HG03039 (cell line): ENCODE results near the gene USP6NL.

Experiments
- ATAC-seq: cut with Tn5 transposase; IDR thresholded peaks from one replicate; pipeline ENCODE4 v1.9.1; 2021; ENCODE audit warnings: mild to moderate bottlenecking, moderate library complexity; ENCODE audit not compliant: unreplicated experiment

The USP6NL gene

GRCh38 chr10:11594589-11595394 is 16.7 kb downstream of the USP6NL start:
- ATAC-seq = no peak

GRCh38 chr10:11593612-11594011 is 17.8 kb downstream of the USP6NL start:
- no peak for ATAC-seq

- no peak for ATAC-seq
Observed at GRCh38 chr10:11589738-11590137, 21.7 kb downstream of the USP6NL start.

GRCh38 chr10:11588873-11589574 is 22.4 kb downstream of the USP6NL start:
- ATAC-seq = no peak

GRCh38 chr10:11587722-11588259 is 23.7 kb downstream of the USP6NL start:
- ATAC-seq = no peak

- no peak for ATAC-seq
Observed at GRCh38 chr10:11586170-11586569, 25.3 kb downstream of the USP6NL start.

- no peak for ATAC-seq
Observed at GRCh38 chr10:11581213-11581612, 30.2 kb downstream of the USP6NL start.

- ATAC-seq = no peak
Observed at GRCh38 chr10:11579885-11580284, 31.6 kb downstream of the USP6NL start.

- ATAC-seq = no peak
Observed at GRCh38 chr10:11578802-11579255, 32.6 kb downstream of the USP6NL start.

GRCh38 chr10:11576092-11576809 is 35.2 kb downstream of the USP6NL start:
- ATAC-seq = no peak

- ATAC-seq = no peak
Observed at GRCh38 chr10:11573497-11573896, 38.0 kb downstream of the USP6NL start.

GRCh38 chr10:11570751-11571150 is 40.7 kb downstream of the USP6NL start:
- ATAC-seq = no peak

GRCh38 chr10:11569471-11569870 is 42.0 kb downstream of the USP6NL start:
- no peak for ATAC-seq

- no peak for ATAC-seq
Observed at GRCh38 chr10:11568578-11568977, 42.9 kb downstream of the USP6NL start.

- ATAC-seq = no peak
Observed at GRCh38 chr10:11564741-11565140, 46.7 kb downstream of the USP6NL start.

- ATAC-seq = no peak
Observed at GRCh38 chr10:11563936-11564335, 47.5 kb downstream of the USP6NL start.

GRCh38 chr10:11562888-11563287 is 48.6 kb downstream of the USP6NL start:
- no peak for ATAC-seq

GRCh38 chr10:11560076-11560709 is 51.3 kb downstream of the USP6NL start:
- no peak for ATAC-seq

GRCh38 chr10:11557967-11558366 is 53.5 kb downstream of the USP6NL start:
- ATAC-seq = no peak

GRCh38 chr10:11557513-11557912 is 53.9 kb downstream of the USP6NL start:
- no peak for ATAC-seq

- no peak for ATAC-seq
Observed at GRCh38 chr10:11555556-11555955, 55.9 kb downstream of the USP6NL start.
